HG02981 (cell line): ENCODE data around the gene VDAC1.

ENCODE experiments used
- ATAC-seq: cut with Tn5 transposase; IDR thresholded peaks from one replicate; pipeline ENCODE4 v1.9.1; 2021; ENCODE audit warnings: mild to moderate bottlenecking, moderate library complexity; ENCODE audit not compliant: unreplicated experiment

VDAC1 gene

GRCh38 chr5:133930061-133930812 lies 74.5 kb downstream of the VDAC1 start:
- ATAC-seq = peak; percentile 39

- ATAC-seq = no peak
These were observed 76.0 kb downstream of the VDAC1 start for GRCh38 chr5:133928587-133929393.

GRCh38 chr5:133927300-133928180 lies 77.2 kb downstream of the VDAC1 start:
- no peak for ATAC-seq

- ATAC-seq = no peak
These were observed 78.1 kb downstream of the VDAC1 start for GRCh38 chr5:133926489-133927299.

- ATAC-seq = no peak
These were observed 78.8 kb downstream of the VDAC1 start for GRCh38 chr5:133925866-133926488.

GRCh38 chr5:133925269-133925668 lies 79.5 kb downstream of the VDAC1 start:
- no peak for ATAC-seq

GRCh38 chr5:133924221-133924920 lies 80.4 kb downstream of the VDAC1 start:
- ATAC-seq = no peak

GRCh38 chr5:133921979-133922378 lies 82.8 kb downstream of the VDAC1 start:
- no peak for ATAC-seq
